Mucosa of rectum (tissue), 2 donors: ENCODE measurements around the gene DNM3.
A peak's percentile ranks its signal among the peaks of the same experiment; 100 is the strongest.

Experiments
- H3K27ac ChIP-seq, 2 donors: one replicate each; pipeline ENCODE4 v1.7.0; 2013; ENCODE audit warnings: inconsistent platforms in 2 of 2, low read depth in 2 of 2, low read length in 2 of 2
- H3K27me3 ChIP-seq, 2 donors: one replicate each; pipeline ENCODE4 v1.7.0; 2013; ENCODE audit warnings: low read length in 2 of 2; ENCODE audit not compliant: control insufficient read depth in 2 of 2, insufficient read depth in 2 of 2
- H3K36me3 ChIP-seq, 2 donors: one replicate each; pipeline ENCODE4 v1.7.0; 2013; ENCODE audit warnings: low read length in 2 of 2; ENCODE audit not compliant: control insufficient read depth in 2 of 2, insufficient read depth in 2 of 2
- H3K4me1 ChIP-seq, 2 donors: one replicate each; pipeline ENCODE4 v1.7.0; 2013; ENCODE audit warnings: low read length in 2 of 2, mild to moderate bottlenecking in 1 of 2; ENCODE audit not compliant: control insufficient read depth in 2 of 2, insufficient read depth in 2 of 2
- H3K4me3 ChIP-seq, 2 donors: one replicate each; pipeline ENCODE4 v1.7.0; 2013; ENCODE audit warnings: low read length in 2 of 2
- H3K9ac ChIP-seq, 2 donors: one replicate each; pipeline ENCODE4 v1.7.0; 2013; ENCODE audit warnings: low read length in 2 of 2, low read depth in 1 of 2, mild to moderate bottlenecking in 1 of 2
- H3K9me3 ChIP-seq, 2 donors: one replicate each; pipeline ENCODE4 v1.7.0; 2013; ENCODE audit warnings: low read length in 2 of 2; ENCODE audit not compliant: control insufficient read depth in 2 of 2
- donor health status: healthy.
- donor health status: Normal muscosa, but diverticular disease.

DNM3 gene

GRCh38 chr1:172450524-172450885 lies 609.2 kb downstream of the DNM3 start:
- H3K27me3 ChIP-seq, result no peaks in the 10 kb centered on the region
- no peak overlapping the region for H3K9ac ChIP-seq
- H3K27ac ChIP-seq, result no peak overlapping the region
- no peaks in the 10 kb centered on the region for H3K36me3 ChIP-seq
- H3K9me3 ChIP-seq, result no peaks in the 10 kb centered on the region
- H3K4me1 ChIP-seq, result peaks cover 10 to 18% of the 10 kb centered on the region in 2 donors
- peak overlapping the region; percentile 31 to 55 for H3K4me3 ChIP-seq

GRCh38 chr1:172451002-172451443 lies 609.7 kb downstream of the DNM3 start:
- peaks cover 10 to 18% of the 10 kb centered on the region in 2 donors for H3K4me1 ChIP-seq
- no peaks in the 10 kb centered on the region for H3K36me3 ChIP-seq
- no peak overlapping the region for H3K27ac ChIP-seq
- no peak overlapping the region for H3K4me3 ChIP-seq
- no peaks in the 10 kb centered on the region for H3K9me3 ChIP-seq
- no peaks in the 10 kb centered on the region for H3K27me3 ChIP-seq
- no peak overlapping the region for H3K9ac ChIP-seq

GRCh38 chr1:172452536-172453152 lies 611.3 kb downstream of the DNM3 start:
- Histone ChIP-seq H3K27me3 (no peaks in the 10 kb centered on the region), H3K4me3 (no peak overlapping the region), H3K36me3 (no peaks in the 10 kb centered on the region), H3K27ac (no peak overlapping the region), H3K9me3 (no peaks in the 10 kb centered on the region), H3K9ac (no peak overlapping the region), H3K4me1 (peaks cover 10 to 18% of the 10 kb centered on the region in 2 donors)

GRCh38 chr1:172453153-172453545 lies 611.9 kb downstream of the DNM3 start:
- H3K4me3 ChIP-seq, result no peak overlapping the region
- H3K9ac ChIP-seq, result no peak overlapping the region
- H3K36me3 ChIP-seq, result no peaks in the 10 kb centered on the region
- no peaks in the 10 kb centered on the region for H3K27me3 ChIP-seq
- H3K27ac ChIP-seq, result no peak overlapping the region
- H3K4me1 ChIP-seq, result peaks cover 10 to 18% of the 10 kb centered on the region in 2 donors
- no peaks in the 10 kb centered on the region for H3K9me3 ChIP-seq

- H3K36me3 ChIP-seq, result no peaks in the 10 kb centered on the region
- peaks cover 10 to 18% of the 10 kb centered on the region in 2 donors for H3K4me1 ChIP-seq
- no peak overlapping the region for H3K27ac ChIP-seq
- no peak overlapping the region for H3K4me3 ChIP-seq
- H3K9ac ChIP-seq, result no peak overlapping the region
- no peaks in the 10 kb centered on the region for H3K27me3 ChIP-seq
- H3K9me3 ChIP-seq, result no peaks in the 10 kb centered on the region
Measured at GRCh38 chr1:172453607-172454006, 612.3 kb downstream of the DNM3 start.

GRCh38 chr1:172455451-172455850 lies 614.2 kb downstream of the DNM3 start:
- H3K27me3 ChIP-seq, result no peaks in the 10 kb centered on the region
- H3K9ac ChIP-seq, result no peak overlapping the region
- H3K4me3 ChIP-seq, result no peak overlapping the region
- H3K4me1 ChIP-seq, result peaks cover 2 to 14% of the 10 kb centered on the region in 2 donors
- H3K27ac ChIP-seq, result no peak overlapping the region
- H3K9me3 ChIP-seq, result no peaks in the 10 kb centered on the region
- no peaks in the 10 kb centered on the region for H3K36me3 ChIP-seq

GRCh38 chr1:172456344-172456769 lies 615.1 kb downstream of the DNM3 start:
- Histone ChIP-seq H3K9me3 (no peaks in the 10 kb centered on the region), H3K9ac (no peak overlapping the region), H3K36me3 (no peaks in the 10 kb centered on the region), H3K27me3 (no peaks in the 10 kb centered on the region), H3K4me3 (no peak overlapping the region), H3K27ac (no peak overlapping the region), H3K4me1 (peaks cover 0 to 7% of the 10 kb centered on the region in 2 donors)

- no peak overlapping the region for H3K4me3 ChIP-seq
- no peak overlapping the region for H3K9ac ChIP-seq
- no peaks in the 10 kb centered on the region for H3K9me3 ChIP-seq
- peaks cover 0 to 7% of the 10 kb centered on the region in 2 donors for H3K4me1 ChIP-seq
- H3K36me3 ChIP-seq, result no peaks in the 10 kb centered on the region
- no peak overlapping the region for H3K27ac ChIP-seq
- H3K27me3 ChIP-seq, result no peaks in the 10 kb centered on the region
Measured at GRCh38 chr1:172457479-172458130, 616.3 kb downstream of the DNM3 start.

- Histone ChIP-seq H3K36me3 (no peaks in the 10 kb centered on the region), H3K4me1 (no peaks in the 10 kb centered on the region), H3K4me3 (no peak overlapping the region), H3K27me3 (no peaks in the 10 kb centered on the region), H3K9me3 (no peaks in the 10 kb centered on the region), H3K27ac (no peak overlapping the region), H3K9ac (no peak overlapping the region)
Measured at GRCh38 chr1:172460177-172460576, 618.9 kb downstream of the DNM3 start.

GRCh38 chr1:172460887-172461315 lies 619.6 kb downstream of the DNM3 start:
- no peak overlapping the region for H3K9ac ChIP-seq
- H3K9me3 ChIP-seq, result no peaks in the 10 kb centered on the region
- H3K27me3 ChIP-seq, result no peaks in the 10 kb centered on the region
- H3K27ac ChIP-seq, result no peak overlapping the region
- H3K4me3 ChIP-seq, result no peak overlapping the region
- no peaks in the 10 kb centered on the region for H3K4me1 ChIP-seq
- no peaks in the 10 kb centered on the region for H3K36me3 ChIP-seq
